SK-N-SH treated with all-trans-retinoic acid at 6 μM for 48 hours (cell line): ENCODE results near the gene CADM2.

ENCODE experiments used
- ATAC-seq: fragments of 200-7000 bp; cut with Tn5 transposase; 3 replicates; pipeline ENCODE4 v1.9.1; 2020; ENCODE audit warnings: mild to moderate bottlenecking, moderate library complexity
- ARNTL ChIP-seq: fragments of 450-650 bp; formaldehyde crosslinking; IDR thresholded peaks from 2 replicates; pipeline ENCODE4 v1.5.0; 2020; ENCODE audit warnings: low read depth, mild to moderate bottlenecking, moderate library complexity, borderline replicate concordance
- BACH2 ChIP-seq: fragments of 250-450 bp; sonication (Bioruptor Pico); IDR thresholded peaks from 2 replicates; pipeline ENCODE4 v1.9.0; 2021; ENCODE audit warnings: mild to moderate bottlenecking, borderline replicate concordance
- CREB5 ChIP-seq: fragments of 250-450 bp; sonication (Bioruptor Pico); IDR thresholded peaks from 2 replicates; pipeline ENCODE4 v1.5.1; 2020; ENCODE audit warnings: low read depth, mild to moderate bottlenecking, moderate library complexity
- CSDC2 ChIP-seq: fragments of 250-450 bp; sonication (Bioruptor Pico); IDR thresholded peaks from 2 replicates; pipeline ENCODE4 v1.5.0; 2020; ENCODE audit warnings: mild to moderate bottlenecking, moderate library complexity
- ESRRG ChIP-seq: fragments of 250-450 bp; sonication (Bioruptor Pico); IDR thresholded peaks from 2 replicates; pipeline ENCODE4 v1.6.1; 2021; ENCODE audit warnings: mild to moderate bottlenecking
- GLIS3 ChIP-seq: fragments of 250-450 bp; sonication (Bioruptor Pico); IDR thresholded peaks from 2 replicates; pipeline ENCODE4 v1.5.0; 2020; ENCODE audit warnings: mild to moderate bottlenecking, moderate library complexity
- ISL1 ChIP-seq: fragments of 250-450 bp; sonication (Bioruptor Pico); IDR thresholded peaks from 2 replicates; pipeline ENCODE4 v2.1.2; 2022; ENCODE audit warnings: mild to moderate bottlenecking, moderate library complexity
- OSR1 ChIP-seq: fragments of 250-450 bp; sonication (Bioruptor Pico); IDR thresholded peaks from 2 replicates; pipeline ENCODE4 v1.8.0; 2022; ENCODE audit warnings: moderate library complexity, mild to moderate bottlenecking, inconsistent platforms
- PATZ1 ChIP-seq: fragments of 250-450 bp; sonication (Bioruptor Pico); IDR thresholded peaks from 2 replicates; pipeline ENCODE4 v1.8.0; 2020; ENCODE audit warnings: mild to moderate bottlenecking, moderate library complexity, borderline replicate concordance
- RARB ChIP-seq: fragments of 250-450 bp; sonication (Bioruptor Pico); IDR thresholded peaks from 2 replicates; pipeline ENCODE4 v1.8.0; 2021; ENCODE audit warnings: mild to moderate bottlenecking, moderate library complexity
- SNAI2 ChIP-seq: fragments of 250-450 bp; sonication (Bioruptor Pico); IDR thresholded peaks from 2 replicates; pipeline ENCODE4 v1.5.0; 2020; ENCODE audit warnings: mild to moderate bottlenecking, moderate library complexity
- TCF4 ChIP-seq: fragments of 250-450 bp; sonication (Bioruptor Pico); IDR thresholded peaks from 2 replicates; pipeline ENCODE4 v1.8.0; 2021; ENCODE audit warnings: mild to moderate bottlenecking, moderate library complexity, borderline replicate concordance
- TOX ChIP-seq: fragments of 250-450 bp; sonication (Bioruptor Pico); IDR thresholded peaks from 2 replicates; pipeline ENCODE4 v1.8.0; 2021; ENCODE audit warnings: mild to moderate bottlenecking, moderate library complexity, borderline replicate concordance
- TSHZ2 ChIP-seq: fragments of 250-450 bp; sonication (Bioruptor Pico); IDR thresholded peaks from 2 replicates; pipeline ENCODE4 v1.5.0; 2020; ENCODE audit warnings: mild to moderate bottlenecking, moderate library complexity
- ZC3H10 ChIP-seq: fragments of 250-450 bp; sonication (Bioruptor Pico); IDR thresholded peaks from 2 replicates; pipeline ENCODE4 v1.5.1; 2021; ENCODE audit warnings: mild to moderate bottlenecking, moderate library complexity
- ZFP3 ChIP-seq: fragments of 250-450 bp; sonication (Bioruptor Pico); IDR thresholded peaks from 2 replicates; pipeline ENCODE4 v1.5.0; 2020; ENCODE audit warnings: mild to moderate bottlenecking, moderate library complexity
- ZFP30 ChIP-seq: fragments of 450-650 bp; formaldehyde crosslinking; IDR thresholded peaks from 2 replicates; pipeline ENCODE4 v1.5.0; 2022; ENCODE audit warnings: mild to moderate bottlenecking, moderate library complexity
- ZNF70 ChIP-seq: fragments of 450-650 bp; formaldehyde crosslinking; IDR thresholded peaks from 2 replicates; pipeline ENCODE4 v1.5.0; 2020; ENCODE audit warnings: mild to moderate bottlenecking, moderate library complexity
- ZNF8 ChIP-seq: fragments of 450-650 bp; formaldehyde crosslinking; IDR thresholded peaks from 2 replicates; pipeline ENCODE4 v1.5.0; 2020; ENCODE audit warnings: mild to moderate bottlenecking, moderate library complexity

CADM2 gene

GRCh38 chr3:85726241-85726640 is 767.5 kb downstream of the CADM2 start:
- no peak for ATAC-seq
- no peak for TF ChIP-seq BACH2 (CRISPR knock-in tag)
- no peak for TF ChIP-seq TSHZ2 (CRISPR knock-in tag)
- TF ChIP-seq ESRRG (CRISPR knock-in tag) = no peak
- no peak for TF ChIP-seq ZNF8 (CRISPR knock-in tag)
- TF ChIP-seq ZFP3 (CRISPR knock-in tag) = no peak
- TF ChIP-seq RARB (CRISPR knock-in tag) = no peak
- no peak for TF ChIP-seq ARNTL (CRISPR knock-in tag)
- no peak for TF ChIP-seq ZNF70 (CRISPR knock-in tag)
- no peak for TF ChIP-seq PATZ1 (CRISPR knock-in tag)
- TF ChIP-seq SNAI2 (CRISPR knock-in tag) = no peak
- TF ChIP-seq GLIS3 (CRISPR knock-in tag) = no peak
- no peak for TF ChIP-seq TCF4 (CRISPR knock-in tag)
- TF ChIP-seq ZFP30 = no peak

- no peak for TF ChIP-seq TCF4 (CRISPR knock-in tag)
- peak; percentile 61 for TF ChIP-seq ISL1
- 0 out of 2 replicates have a peak, but pooled peaks have one; percentile 39 for TF ChIP-seq ZFP3 (CRISPR knock-in tag)
- no peak for ATAC-seq
These were observed 779.1 kb downstream of the CADM2 start for GRCh38 chr3:85737846-85738245.

GRCh38 chr3:85740561-85740960 is 781.8 kb downstream of the CADM2 start:
- TF ChIP-seq ZNF70 (CRISPR knock-in tag) (no peak), TOX (CRISPR knock-in tag) (no peak), ZFP3 (CRISPR knock-in tag) (no peak), CSDC2 (CRISPR knock-in tag) (no peak), ESRRG (CRISPR knock-in tag) (no peak), TCF4 (CRISPR knock-in tag) (no peak), PATZ1 (CRISPR knock-in tag) (no peak), OSR1 (CRISPR knock-in tag) (no peak), ZFP30 (no peak), CREB5 (no peak), ISL1 (no peak), ZC3H10 (no peak), BACH2 (CRISPR knock-in tag) (no peak), SNAI2 (CRISPR knock-in tag) (no peak), ARNTL (CRISPR knock-in tag) (no peak), TSHZ2 (CRISPR knock-in tag) (no peak), ZNF8 (CRISPR knock-in tag) (no peak)
- TF ChIP-seq, all 23 proteins: peak for 0
- no peak for ATAC-seq
